ACHN (cell line): Measurements from ENCODE around the gene FTSJ1.

ENCODE experiments used
- DNase-seq: peaks from one replicate; pipeline ENCODE4 v3.0.0-alpha.2; 2015
- in situ Hi-C: cut with HindIII; loops from 2 replicates; pipeline ENCODE4 v1.10.0; 2017; ENCODE audit warnings: low sequenced_read_pairs, low pct_ligation_motif_present, low pct_unique_long_range_greater_than_20kb

FTSJ1 gene

GRCh38 chrX:48489296-48489695 is 13.3 kb downstream of the FTSJ1 start:
- DNase-seq, result no peak
- in situ Hi-C loops, result no loop called here

- in situ Hi-C loops, result no loop called here
Measured at GRCh38 chrX:48489892-48490291, 13.9 kb downstream of the FTSJ1 start.

GRCh38 chrX:48490661-48491060 is 14.7 kb downstream of the FTSJ1 start:
- in situ Hi-C loops, result no loop called here
- no peak for DNase-seq

More at GRCh38 chrX:48489892-48490291, 13.9 kb downstream of the FTSJ1 start:
- DNase-seq, result no peak

- in situ Hi-C loops, result no loop called here
- no peak for DNase-seq
Measured at GRCh38 chrX:48491809-48492208, 15.8 kb downstream of the FTSJ1 start.

GRCh38 chrX:48492293-48492910 is 16.4 kb downstream of the FTSJ1 start:
- in situ Hi-C loops, result no loop called here
- peak; percentile 9 for DNase-seq

GRCh38 chrX:48493890-48494364 is 17.9 kb downstream of the FTSJ1 start:
- peak; percentile 36 for DNase-seq

GRCh38 chrX:48496660-48497059 is 20.7 kb downstream of the FTSJ1 start:
- in situ Hi-C loops, result no loop called here
- no peak for DNase-seq

More at GRCh38 chrX:48493890-48494364, 17.9 kb downstream of the FTSJ1 start:
- in situ Hi-C loops, result no loop called here

- DNase-seq, result no peak
- in situ Hi-C loops, result no loop called here
Measured at GRCh38 chrX:48497871-48498270, 21.9 kb downstream of the FTSJ1 start.

GRCh38 chrX:48498374-48498809 is 22.4 kb downstream of the FTSJ1 start:
- in situ Hi-C loops, result no loop called here
- peak; percentile 85 for DNase-seq

GRCh38 chrX:48504261-48504660 is 28.3 kb downstream of the FTSJ1 start:
- DNase-seq, result no peak
- in situ Hi-C loops, result no loop called here

- in situ Hi-C loops, result no loop called here
- peak; percentile 6 for DNase-seq
Measured at GRCh38 chrX:48505481-48505880, 29.5 kb downstream of the FTSJ1 start.

GRCh38 chrX:48507246-48507645 is 31.2 kb downstream of the FTSJ1 start:
- DNase-seq, result no peak
- in situ Hi-C loops, result no loop called here

- DNase-seq, result peak; percentile 60
Measured at GRCh38 chrX:48508400-48509244, 32.6 kb downstream of the FTSJ1 start, which contains the start of gene PORCN. Gene PORCN, plus strand, starts transcription at chrX:48508992. Its CDS starts 829 bp downstream, at chrX:48509821.

GRCh38 chrX:48509245-48509590 is 33.2 kb downstream of the FTSJ1 start:
- in situ Hi-C loops, result no loop called here
- DNase-seq, result no peak

More at GRCh38 chrX:48508400-48509244, 32.6 kb downstream of the FTSJ1 start, which contains the start of gene PORCN:
- in situ Hi-C loops, result no loop called here

GRCh38 chrX:48509619-48510018 is 33.6 kb downstream of the FTSJ1 start:
- no peak for DNase-seq
- in situ Hi-C loops, result no loop called here

- in situ Hi-C loops, result no loop called here
- peak; percentile 19 for DNase-seq
Measured at GRCh38 chrX:48511560-48511959, 35.6 kb downstream of the FTSJ1 start.

- in situ Hi-C loops, result no loop called here
- DNase-seq, result no peak
Measured at GRCh38 chrX:48512371-48512935, 36.5 kb downstream of the FTSJ1 start.

GRCh38 chrX:48513670-48514069 is 37.7 kb downstream of the FTSJ1 start:
- in situ Hi-C loops, result no loop called here
- DNase-seq, result no peak

GRCh38 chrX:48514126-48514806 is 38.3 kb downstream of the FTSJ1 start:
- no peak for DNase-seq
- in situ Hi-C loops, result no loop called here
